Rectal smooth muscle tissue (tissue), 1 donor: ENCODE measurements around the gene FOXL1.

Experiments used
- H3K27ac ChIP-seq: one replicate; pipeline ENCODE4 v1.7.0; 2013; ENCODE audit warnings: low read depth, low read length, inconsistent platforms
- H3K27me3 ChIP-seq: one replicate; pipeline ENCODE4 v1.7.0; 2013; ENCODE audit warnings: low read length; ENCODE audit not compliant: control insufficient read depth, insufficient read depth
- H3K36me3 ChIP-seq: one replicate; pipeline ENCODE4 v1.7.0; 2013; ENCODE audit warnings: low read length; ENCODE audit not compliant: control insufficient read depth, insufficient read depth
- H3K4me1 ChIP-seq: one replicate; pipeline ENCODE4 v1.7.0; 2013; ENCODE audit warnings: low read length; ENCODE audit not compliant: control insufficient read depth, insufficient read depth
- H3K4me3 ChIP-seq: one replicate; pipeline ENCODE4 v1.7.0; 2013; ENCODE audit warnings: low read length
- H3K9ac ChIP-seq: one replicate; pipeline ENCODE4 v1.7.0; 2013; ENCODE audit warnings: low read length

The FOXL1 gene

DNA sequence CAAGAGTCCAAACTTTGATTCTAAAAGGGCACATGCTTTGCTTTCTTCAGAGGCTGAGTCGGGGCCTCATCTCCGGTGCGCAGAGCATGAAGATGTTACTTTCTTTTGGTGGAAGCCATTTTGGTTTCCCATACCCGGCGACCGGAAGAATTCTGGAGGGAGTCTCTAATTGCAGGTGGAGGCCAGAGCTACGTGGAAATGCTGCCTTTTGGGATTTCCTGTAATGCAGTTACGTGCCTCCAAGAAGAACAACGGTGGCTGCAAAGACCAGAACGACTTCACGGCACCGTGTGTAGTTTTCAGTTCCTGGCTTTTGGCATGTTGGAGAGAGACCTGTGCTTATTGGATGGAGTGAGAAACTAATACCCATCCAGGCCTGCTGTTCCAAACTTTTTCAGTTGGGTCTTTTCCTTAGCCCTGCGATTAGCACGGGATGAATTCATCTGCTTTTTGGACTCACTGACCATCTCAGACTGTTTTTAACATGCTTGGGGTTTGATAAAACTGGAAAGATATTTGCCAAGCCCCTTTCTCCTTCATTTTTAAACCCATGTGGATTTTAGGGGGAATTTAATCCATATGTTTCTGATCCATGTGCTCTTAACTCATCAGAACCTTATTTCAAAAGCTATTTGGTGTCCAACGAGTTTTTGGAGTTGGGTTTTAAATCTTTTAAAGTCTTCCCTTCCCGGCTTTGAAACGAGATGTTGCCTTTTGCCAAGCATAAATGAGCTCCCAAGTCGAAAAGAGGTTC lies 19.0 kb downstream of the FOXL1 start:
- no peak overlapping the region for H3K4me3 ChIP-seq
- H3K36me3 ChIP-seq: no peaks in the 10 kb centered on the region
- no peak overlapping the region for H3K9ac ChIP-seq
- H3K27me3 ChIP-seq: peaks cover 23% of the 10 kb centered on the region
- H3K27ac ChIP-seq: no peak overlapping the region
- no peaks in the 10 kb centered on the region for H3K4me1 ChIP-seq

DNA sequence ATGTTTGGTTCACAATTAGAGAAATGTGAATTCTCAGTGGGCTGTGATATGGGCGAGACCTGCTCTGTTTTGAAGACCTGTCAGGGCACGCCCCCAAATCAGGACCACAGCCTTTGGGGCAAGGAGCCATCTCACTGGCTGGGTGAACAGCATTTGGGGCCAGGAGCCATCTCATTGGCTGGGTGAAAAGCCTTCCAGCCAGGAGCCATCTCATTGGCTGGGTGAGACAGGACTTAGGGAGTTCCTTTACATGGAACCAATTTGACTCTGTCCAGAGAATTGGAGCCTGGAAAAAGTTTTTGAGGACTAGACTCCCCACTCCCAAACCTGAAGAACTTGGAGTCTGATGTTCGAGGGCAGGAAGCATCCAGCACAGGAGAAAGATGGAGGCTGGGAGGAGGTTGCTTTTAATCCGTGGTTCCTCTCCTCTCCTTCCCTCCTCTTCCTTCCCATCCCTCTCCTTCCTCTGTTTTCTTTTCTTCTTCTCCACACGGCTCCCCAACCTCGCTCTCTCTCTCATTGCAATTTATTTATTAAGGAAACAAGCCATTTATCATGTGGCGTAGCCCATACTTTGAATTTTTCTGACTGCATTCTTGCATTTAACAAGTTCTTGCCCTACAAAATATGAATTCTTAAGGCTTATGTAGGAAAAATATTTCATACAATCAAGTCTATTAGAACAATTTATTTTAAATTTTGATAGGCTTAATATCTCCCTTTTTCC lies 19.7 kb downstream of the FOXL1 start:
- Histone ChIP-seq H3K4me1 (no peaks in the 10 kb centered on the region), H3K27ac (no peak overlapping the region), H3K9ac (no peak overlapping the region), H3K27me3 (peaks cover 21% of the 10 kb centered on the region), H3K36me3 (no peaks in the 10 kb centered on the region), H3K4me3 (no peak overlapping the region)

DNA sequence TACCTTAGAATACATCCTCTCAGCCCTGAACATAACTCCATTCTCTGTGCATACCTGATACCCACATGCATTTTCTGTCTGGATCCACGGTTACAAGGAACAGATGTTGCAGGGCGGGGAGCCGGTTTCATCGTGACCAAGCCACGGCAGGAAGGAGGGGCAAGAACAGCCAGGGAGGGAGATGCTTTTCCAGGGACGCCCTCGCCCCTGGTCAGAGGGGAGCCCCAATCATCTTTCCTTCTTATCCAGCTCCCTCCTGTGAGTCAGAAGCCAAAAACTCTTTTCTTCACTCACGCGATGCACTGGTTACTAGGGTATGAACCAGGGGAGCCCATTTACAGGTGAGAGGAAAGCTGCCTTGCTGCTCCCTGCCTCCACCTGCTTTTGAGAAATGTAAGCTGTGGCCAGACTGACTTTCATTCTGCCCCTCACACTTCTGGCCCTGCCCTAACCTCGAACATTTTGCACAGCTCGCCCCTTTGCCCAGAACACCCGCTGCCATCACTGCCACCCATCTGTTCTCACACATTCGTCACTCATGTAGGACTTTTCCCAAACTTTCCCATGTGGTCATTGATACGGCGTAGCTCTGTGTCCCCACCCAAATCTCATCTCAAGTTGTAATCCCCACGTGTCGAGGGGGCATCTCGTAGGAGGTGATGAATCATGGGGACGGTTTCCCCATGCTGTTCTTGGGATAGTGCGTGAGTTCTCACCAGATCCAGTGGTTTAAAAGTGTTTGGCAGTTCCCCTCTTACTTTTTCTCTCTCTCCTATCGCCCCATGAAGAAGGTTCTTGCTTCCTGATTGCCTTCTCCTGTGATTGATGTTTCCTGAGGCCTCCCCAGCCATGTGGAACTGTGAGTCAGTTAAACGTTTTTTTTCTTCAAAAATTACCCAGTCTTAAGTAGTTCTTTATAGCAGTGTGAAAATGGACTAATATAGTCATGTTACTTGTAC lies 20.5 kb downstream of the FOXL1 start:
- Histone ChIP-seq H3K9ac (no peak overlapping the region), H3K4me3 (no peak overlapping the region), H3K36me3 (no peaks in the 10 kb centered on the region), H3K27ac (no peak overlapping the region), H3K4me1 (no peaks in the 10 kb centered on the region), H3K27me3 (peaks cover 20% of the 10 kb centered on the region)

DNA sequence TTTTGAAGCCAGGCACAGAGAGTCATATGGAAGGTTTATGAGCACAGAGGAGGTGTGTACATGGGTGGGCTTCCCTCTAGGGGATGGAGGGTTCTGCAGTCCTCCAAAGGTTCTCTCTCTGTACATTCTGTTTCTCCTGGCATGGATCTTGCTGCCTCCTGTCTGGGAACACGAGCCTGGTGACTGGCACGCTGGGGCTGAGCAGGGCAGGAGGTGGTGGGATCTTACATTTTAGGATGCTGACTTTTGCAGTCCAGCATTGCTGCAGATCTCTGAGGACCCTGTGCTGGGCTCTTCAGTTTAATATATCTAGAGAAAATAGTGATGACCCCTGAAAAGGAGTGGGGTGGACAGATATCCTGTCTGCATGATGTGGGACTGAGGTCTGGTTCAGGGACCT lies 23.0 kb downstream of the FOXL1 start:
- no peak overlapping the region for H3K27ac ChIP-seq
- H3K36me3 ChIP-seq: no peaks in the 10 kb centered on the region
- H3K9ac ChIP-seq: no peak overlapping the region
- H3K4me1 ChIP-seq: no peaks in the 10 kb centered on the region
- H3K27me3 ChIP-seq: peaks cover 7% of the 10 kb centered on the region
- H3K4me3 ChIP-seq: no peak overlapping the region

GRCh38 chr16:86602521-86602920 lies 24.2 kb downstream of the FOXL1 start:
- no peak overlapping the region for H3K9ac ChIP-seq
- H3K4me3 ChIP-seq: no peak overlapping the region
- peaks cover 4% of the 10 kb centered on the region for H3K27me3 ChIP-seq
- H3K4me1 ChIP-seq: no peaks in the 10 kb centered on the region
- no peaks in the 10 kb centered on the region for H3K36me3 ChIP-seq
- no peak overlapping the region for H3K27ac ChIP-seq

- H3K4me1 ChIP-seq: no peaks in the 10 kb centered on the region
- no peak overlapping the region for H3K9ac ChIP-seq
- peaks cover 4% of the 10 kb centered on the region for H3K27me3 ChIP-seq
- H3K4me3 ChIP-seq: peak overlapping the region; percentile 36
- H3K27ac ChIP-seq: no peak overlapping the region
- no peaks in the 10 kb centered on the region for H3K36me3 ChIP-seq
Measured at GRCh38 chr16:86604436-86605193, 26.3 kb downstream of the FOXL1 start.

DNA sequence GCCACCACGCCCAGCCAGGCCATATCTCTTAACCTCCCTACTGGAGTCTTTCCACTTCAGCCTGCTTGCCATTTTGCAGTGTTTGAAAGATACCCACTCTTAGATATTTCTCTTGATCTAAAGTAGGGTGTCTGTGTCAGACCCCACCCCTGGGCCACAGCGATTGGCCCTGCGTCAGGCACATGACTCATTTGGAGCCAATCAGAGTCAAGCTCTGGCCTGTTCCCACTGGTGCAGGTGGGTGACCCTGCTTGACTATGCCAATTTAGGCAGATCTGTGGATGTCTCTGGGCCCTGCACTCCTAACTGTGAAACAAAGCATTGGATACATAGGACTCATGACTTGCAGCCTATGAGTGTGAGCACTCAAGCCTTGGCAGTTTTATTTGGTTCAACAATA lies 27.6 kb downstream of the FOXL1 start:
- no peak overlapping the region for H3K27ac ChIP-seq
- H3K27me3 ChIP-seq: peaks cover 4% of the 10 kb centered on the region
- no peak overlapping the region for H3K4me3 ChIP-seq
- no peaks in the 10 kb centered on the region for H3K4me1 ChIP-seq
- no peaks in the 10 kb centered on the region for H3K36me3 ChIP-seq
- no peak overlapping the region for H3K9ac ChIP-seq

DNA sequence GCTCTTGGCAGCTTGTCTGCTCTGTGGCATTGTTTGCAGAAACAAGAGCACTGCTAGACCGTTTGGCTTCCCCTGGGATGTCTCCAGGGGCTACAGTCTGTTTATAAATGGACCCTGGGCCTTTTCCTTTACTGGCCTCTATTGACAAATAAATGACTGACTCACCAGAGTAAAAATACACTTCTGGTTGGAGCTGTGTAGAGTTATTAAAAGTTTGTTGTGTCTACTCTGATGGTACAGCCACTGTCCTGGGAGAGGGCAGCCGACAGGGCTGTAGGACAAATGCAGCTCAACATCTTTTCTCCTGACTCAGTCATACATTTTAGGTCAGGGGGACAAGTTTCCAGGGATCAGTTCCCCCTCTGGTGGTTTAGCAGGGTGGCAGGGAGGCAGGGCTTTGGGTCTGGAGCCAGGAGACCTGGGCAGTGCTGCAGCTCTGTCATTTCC lies 30.0 kb downstream of the FOXL1 start:
- H3K27me3 ChIP-seq: no peaks in the 10 kb centered on the region
- H3K36me3 ChIP-seq: no peaks in the 10 kb centered on the region
- no peaks in the 10 kb centered on the region for H3K4me1 ChIP-seq
- H3K9ac ChIP-seq: no peak overlapping the region
- no peak overlapping the region for H3K4me3 ChIP-seq
- H3K27ac ChIP-seq: no peak overlapping the region

DNA sequence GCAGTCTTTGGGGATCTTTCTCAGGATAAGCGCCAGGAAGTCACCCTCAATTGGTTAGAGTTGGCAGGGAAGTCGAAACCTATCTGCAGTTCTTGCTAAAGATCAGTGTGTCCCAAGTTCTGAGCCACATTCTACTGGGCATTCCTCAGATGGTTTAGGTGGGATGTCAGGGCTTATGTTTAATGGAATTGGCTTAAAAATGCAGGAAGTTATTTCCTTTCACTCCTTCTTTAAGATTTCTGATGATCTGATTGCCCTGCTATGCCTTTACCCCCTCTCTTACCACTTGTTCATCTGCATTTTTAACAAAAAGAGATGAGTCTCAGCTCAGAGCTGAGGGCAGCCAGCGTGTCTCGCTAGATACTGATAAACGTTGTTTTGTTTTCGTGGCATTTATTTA lies 30.8 kb downstream of the FOXL1 start:
- Histone ChIP-seq H3K4me1 (no peaks in the 10 kb centered on the region), H3K27ac (no peak overlapping the region), H3K36me3 (no peaks in the 10 kb centered on the region), H3K9ac (no peak overlapping the region), H3K4me3 (no peak overlapping the region), H3K27me3 (no peaks in the 10 kb centered on the region)

GRCh38 chr16:86609661-86610060 lies 31.3 kb downstream of the FOXL1 start:
- no peaks in the 10 kb centered on the region for H3K27me3 ChIP-seq
- no peak overlapping the region for H3K9ac ChIP-seq
- H3K36me3 ChIP-seq: no peaks in the 10 kb centered on the region
- H3K27ac ChIP-seq: no peak overlapping the region
- H3K4me3 ChIP-seq: no peak overlapping the region
- no peaks in the 10 kb centered on the region for H3K4me1 ChIP-seq

GRCh38 chr16:86610779-86611524 lies 32.6 kb downstream of the FOXL1 start:
- no peaks in the 10 kb centered on the region for H3K27me3 ChIP-seq
- H3K4me1 ChIP-seq: no peaks in the 10 kb centered on the region
- H3K9ac ChIP-seq: no peak overlapping the region
- no peak overlapping the region for H3K27ac ChIP-seq
- no peaks in the 10 kb centered on the region for H3K36me3 ChIP-seq
- H3K4me3 ChIP-seq: no peak overlapping the region
